NCI-H748 treated with DMSO at 0.1 percent for 48 hours (cell line): ENCODE results near the gene AFG3L2.
"Not testable (repeated sequence)": the region's sequence is repeated elsewhere in the genome, so short reads cannot be mapped to it uniquely, and the experiment has no call there.

Experiments used
- DNase-seq: peaks from one replicate; lab custom pipeline; 2025; lab: John Stamatoyannopoulos, UW

The AFG3L2 gene

GRCh38 chr18:12376754-12377555 is at the start of gene AFG3L2:
Gene AFG3L2 (minus strand): TSS chr18:12377227. CDS start chr18:12377082, 145 bp downstream.
- DNase-seq = peak; percentile 98

DNA sequence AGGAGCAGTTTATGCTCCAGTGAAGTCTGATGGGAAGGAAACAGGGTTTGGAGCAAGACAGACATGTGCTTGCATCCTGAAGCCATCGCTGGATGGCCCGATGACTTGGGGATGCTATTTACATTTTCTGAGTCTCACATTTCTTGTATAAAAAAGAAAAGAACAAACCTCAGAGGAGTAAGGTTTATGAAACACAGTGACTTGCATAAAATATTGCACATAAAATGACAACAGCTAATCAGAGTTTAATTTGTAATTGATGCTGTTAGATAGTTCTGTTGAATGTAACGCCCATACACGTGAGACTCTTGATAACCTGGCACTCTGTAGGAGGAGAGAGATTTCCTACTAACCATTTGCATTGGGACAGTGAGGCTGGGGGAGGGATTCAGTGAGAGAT is 47.2 kb upstream of the AFG3L2 start:
- no peak for DNase-seq

GRCh38 chr18:12423820-12424219 is 46.8 kb upstream of the AFG3L2 start:
- no peak for DNase-seq

GRCh38 chr18:12423393-12423792 is 46.4 kb upstream of the AFG3L2 start:
- DNase-seq = no peak

DNA sequence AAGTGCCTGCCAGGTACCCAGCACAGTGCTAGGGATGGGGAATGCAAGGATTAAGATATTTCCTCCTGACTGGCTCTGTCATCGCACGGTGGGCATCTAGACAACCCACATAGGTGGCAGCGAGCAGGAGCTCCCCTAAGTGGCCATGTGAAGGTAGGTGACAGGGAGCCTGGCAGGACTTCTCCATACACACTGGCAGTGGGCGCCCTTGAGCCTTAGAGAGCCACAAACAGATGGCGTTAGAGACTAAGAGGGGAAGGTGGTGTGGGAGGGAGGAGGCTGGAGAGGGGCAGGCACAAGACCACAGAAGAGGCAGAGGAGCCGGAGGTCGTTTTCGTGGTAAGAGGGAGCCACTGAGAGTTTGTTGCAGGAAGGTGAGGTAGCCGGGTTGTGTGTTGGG is 45.9 kb upstream of the AFG3L2 start:
- peak; percentile 28 for DNase-seq

- no peak for DNase-seq
Measured at GRCh38 chr18:12421732-12422131, 44.7 kb upstream of the AFG3L2 start.

DNA sequence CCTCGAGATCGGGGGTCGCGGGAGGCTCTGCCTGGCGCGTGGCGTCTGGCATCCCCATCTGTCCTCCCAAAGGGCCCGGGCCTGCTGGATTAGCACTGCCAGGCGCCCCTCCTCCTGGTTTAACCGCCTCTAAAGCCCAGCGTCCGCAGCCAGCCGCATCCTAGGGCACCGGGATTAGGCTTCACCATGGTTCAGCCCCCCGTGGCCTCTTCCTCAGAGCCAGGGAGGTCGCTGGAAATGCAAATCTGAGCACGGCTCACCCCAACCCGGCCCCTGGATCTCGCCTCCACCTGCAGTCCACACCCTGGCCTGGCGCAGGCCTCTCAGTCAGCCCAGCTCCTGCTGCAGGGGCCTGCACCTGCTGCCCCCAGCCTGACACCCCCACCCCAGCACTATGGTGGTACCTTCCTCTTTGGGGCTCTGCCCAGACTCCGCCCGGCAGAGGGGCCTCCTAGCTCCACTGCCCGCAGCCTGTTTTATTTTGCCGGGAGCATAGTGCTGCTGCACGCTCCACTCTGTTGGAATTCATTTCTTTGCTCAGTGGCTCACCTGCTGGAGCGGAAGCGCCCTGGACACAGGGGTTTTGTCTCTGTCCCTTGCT is 43.9 kb upstream of the AFG3L2 start:
- DNase-seq = no peak

GRCh38 chr18:12417687-12418086 is 40.7 kb upstream of the AFG3L2 start:
- no peak for DNase-seq

DNA sequence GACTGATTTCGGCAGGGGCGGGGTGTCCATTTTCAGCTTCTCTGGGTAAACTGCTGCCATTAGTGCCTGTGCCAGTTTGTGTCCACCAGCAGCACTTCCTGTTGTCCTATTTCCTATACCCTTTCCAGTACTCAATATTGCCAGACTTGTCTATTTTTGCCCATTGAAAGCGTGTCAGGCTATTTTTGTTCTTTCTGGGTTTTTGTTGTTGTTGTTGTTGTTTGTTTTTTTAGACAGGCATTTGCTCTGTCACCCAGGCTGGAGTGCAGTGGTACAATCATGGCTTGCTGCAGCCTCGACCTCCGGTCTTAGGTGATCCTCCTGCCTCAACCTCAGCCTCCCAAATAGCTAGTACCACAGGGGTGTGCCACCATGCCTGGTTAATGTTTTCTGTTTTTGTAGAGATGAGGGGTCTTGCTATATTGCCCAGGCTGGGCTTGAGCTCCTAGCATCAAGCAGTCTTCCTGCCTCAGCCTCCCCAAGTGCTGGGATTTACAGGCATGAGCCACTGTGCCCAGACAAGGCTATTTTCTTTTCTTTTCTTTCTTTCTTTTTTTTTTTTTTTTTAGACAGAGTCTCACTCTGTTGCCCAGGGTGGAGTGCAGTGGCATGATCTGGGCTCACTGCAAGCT is 39.2 kb upstream of the AFG3L2 start:
- DNase-seq = no peak

- no peak for DNase-seq
Measured at GRCh38 chr18:12411456-12411855, 34.4 kb upstream of the AFG3L2 start.

DNA sequence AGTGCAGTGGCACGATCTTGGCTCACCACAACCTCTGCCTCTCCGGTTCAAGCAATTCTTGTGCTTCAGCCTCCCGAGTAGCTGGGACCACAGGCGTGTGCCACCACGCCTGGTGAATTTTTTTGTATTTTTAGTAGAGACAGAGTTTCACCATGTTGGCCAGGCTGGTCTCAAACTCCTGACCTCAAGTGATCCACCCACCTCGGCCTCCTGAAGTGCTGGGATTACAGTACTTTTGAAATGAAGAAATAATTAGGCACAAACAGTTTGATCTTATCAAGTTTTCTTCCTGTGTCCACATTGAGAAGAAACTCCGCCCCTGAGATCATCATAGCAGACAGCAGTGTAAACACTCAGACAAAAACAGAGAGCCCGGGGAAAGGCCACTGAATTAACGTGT is 33.7 kb upstream of the AFG3L2 start:
- DNase-seq = not testable (repeated sequence)

DNA sequence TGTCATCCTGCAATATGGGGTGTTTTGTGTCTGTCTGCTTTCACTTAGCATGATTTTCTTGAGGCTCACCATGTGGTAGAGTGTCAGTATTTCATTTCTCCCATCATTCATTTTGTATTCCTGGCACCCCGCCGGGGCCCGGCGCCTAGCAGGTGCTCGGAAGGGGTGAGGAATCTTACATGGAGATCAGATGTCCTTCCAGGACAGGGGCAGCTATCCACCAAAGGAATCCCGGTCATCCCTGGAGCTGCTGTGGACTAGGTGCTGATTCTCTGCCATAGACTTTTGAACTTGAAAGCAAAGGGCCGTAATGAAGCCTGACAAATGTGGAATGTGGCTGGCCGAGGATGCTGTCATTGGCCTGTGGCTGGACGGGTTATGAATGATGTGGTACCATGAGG is 33.1 kb upstream of the AFG3L2 start:
- DNase-seq = no peak

GRCh38 chr18:12409469-12409868 is 32.4 kb upstream of the AFG3L2 start:
- no peak for DNase-seq

DNA sequence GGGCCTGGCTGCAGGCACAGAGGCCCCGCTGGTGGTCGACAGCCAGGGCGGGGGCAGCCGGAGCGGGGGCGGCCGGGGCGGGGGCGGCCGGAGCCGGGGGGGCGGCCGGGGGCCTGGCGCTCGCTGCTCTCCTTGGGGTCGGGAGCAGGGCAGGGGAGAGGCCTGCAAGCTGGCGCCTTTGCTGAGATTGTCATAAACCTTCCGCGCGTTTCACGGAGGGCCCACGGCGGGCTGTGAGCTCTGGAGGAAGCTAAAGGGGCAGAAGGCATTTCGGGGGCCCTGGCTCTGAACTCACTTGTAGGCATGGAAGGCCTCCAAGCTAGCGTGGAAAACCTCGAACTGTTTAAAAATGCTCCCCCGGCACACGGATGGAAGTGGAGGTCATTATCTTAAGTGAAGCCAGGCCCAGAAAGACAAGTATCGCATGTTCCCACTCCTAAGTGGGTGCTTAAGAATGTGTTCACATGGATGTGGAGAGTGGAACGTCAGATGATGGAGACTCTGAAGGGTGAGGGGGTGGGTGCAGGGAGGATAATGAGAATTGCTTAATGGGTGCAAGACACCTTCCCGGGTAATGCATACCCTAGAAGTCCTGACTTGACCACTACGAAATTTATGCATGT is 31.3 kb upstream of the AFG3L2 start:
- DNase-seq = no peak

DNA sequence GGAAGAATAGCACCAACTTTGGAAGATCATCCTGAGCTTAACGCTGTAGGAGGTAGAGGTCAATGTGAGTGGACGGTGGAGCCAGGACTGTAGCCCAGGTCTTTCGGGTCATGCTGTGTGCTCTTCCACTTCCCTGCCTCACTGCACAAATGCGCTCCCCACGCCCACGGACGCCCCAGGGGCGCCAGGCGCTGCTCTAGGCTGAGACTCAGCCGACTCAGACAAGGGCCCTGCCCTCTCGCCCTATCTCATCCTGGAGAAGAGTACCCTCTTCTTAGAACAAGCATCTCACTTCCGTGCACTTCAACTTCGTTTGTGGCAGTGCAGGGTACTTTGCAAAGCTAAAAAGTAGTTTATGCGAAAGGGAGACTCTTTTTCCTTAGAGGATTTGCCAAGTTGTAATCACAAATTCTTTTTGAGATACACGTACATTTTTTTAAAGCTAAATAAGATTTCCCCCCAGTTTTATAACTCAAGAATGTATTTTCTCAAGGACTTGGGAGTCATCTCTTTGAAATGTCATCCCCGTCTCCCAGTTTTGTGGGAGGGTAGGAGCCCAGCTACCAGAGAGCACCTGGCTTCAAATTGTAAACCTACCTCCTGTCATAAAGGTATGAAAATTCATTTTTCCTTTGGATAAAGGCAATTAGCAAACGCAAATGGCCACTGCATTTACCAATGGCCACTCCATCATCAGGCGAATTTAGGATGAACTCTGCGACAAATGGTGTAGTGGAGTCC is 29.5 kb upstream of the AFG3L2 start:
- DNase-seq = no peak

GRCh38 chr18:12405066-12405465 is 28.0 kb upstream of the AFG3L2 start:
- no peak for DNase-seq

DNA sequence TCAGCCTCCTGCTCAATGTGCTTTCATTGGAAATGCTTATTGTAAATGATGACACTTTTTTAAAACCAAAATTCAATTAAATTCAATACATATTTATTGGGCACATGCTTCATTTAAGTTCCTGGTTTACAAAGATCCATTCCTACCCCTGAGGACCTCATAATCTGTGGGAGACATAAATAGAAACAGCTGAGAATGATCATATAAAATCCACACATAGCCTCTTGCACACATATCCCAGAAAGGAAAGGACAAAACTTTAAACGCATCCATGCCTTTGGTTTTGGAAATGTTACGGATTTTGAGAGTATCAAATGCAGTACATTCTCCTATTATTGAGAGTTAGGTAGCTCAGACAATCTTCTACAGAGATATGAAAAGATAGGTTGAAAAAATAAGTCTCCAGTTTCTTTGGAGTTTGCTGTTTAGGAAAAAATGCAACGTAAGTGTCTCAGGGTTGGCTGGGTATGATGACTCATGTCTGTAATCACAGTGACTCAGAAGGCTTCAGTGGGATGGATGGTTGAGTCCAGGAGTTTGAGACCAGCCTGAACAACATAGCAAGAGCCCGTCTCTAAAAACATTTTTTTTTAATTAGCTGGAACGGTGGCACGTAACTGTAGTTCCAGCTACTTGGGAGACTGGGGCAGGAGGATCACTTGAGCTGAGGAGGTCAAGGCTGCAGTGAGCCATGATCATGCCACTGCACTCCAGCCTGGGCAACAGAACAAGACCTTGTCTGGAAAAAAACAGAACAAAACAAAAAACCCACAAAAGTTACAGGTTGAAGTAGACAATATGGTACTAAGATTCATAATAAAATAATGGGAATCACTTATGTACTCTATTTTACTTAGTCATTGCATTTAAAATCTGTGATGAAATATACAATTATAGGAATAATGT is 26.8 kb upstream of the AFG3L2 start:
- no peak for DNase-seq

DNA sequence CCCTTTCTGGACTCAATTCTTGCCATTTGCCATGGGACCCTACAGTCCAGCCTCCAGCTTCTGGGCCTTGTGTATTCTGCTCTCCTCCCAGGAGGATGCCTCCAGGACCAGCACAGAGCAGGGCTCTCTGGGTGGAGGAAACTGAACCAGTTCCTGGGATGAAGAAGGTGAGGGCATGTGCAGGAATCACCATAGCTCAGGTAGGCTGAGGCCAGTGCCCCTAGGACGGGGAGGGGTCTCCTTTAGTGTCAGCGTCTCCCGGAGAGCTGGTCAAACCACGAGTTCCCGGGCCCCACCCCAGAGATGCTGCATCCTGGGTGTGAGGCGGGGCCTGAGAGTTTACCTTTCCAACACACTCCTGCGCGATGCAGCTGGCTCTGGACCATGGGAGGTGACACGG is 24.9 kb upstream of the AFG3L2 start:
- DNase-seq = no peak

- DNase-seq = no peak
Measured at GRCh38 chr18:12399231-12399630, 22.2 kb upstream of the AFG3L2 start.

- no peak for DNase-seq
Measured at GRCh38 chr18:12398625-12399024, 21.6 kb upstream of the AFG3L2 start.

GRCh38 chr18:12397793-12398192 is 20.8 kb upstream of the AFG3L2 start:
- DNase-seq = no peak
